HG03439 (cell line): ENCODE results near the gene SLC2A3.
"Not testable (repeated sequence)": the region's sequence is repeated elsewhere in the genome, so short reads cannot be mapped to it uniquely, and the experiment has no call there.

Experiments
- ATAC-seq: cut with Tn5 transposase; IDR thresholded peaks from one replicate; pipeline ENCODE4 v1.9.1; 2021; ENCODE audit warnings: mild to moderate bottlenecking, moderate library complexity; ENCODE audit not compliant: unreplicated experiment

Gene SLC2A3

GRCh38 chr12:7935590-7936581 is at the start of gene SLC2A3:
Gene SLC2A3, minus strand, starts transcription at chr12:7936187. Its CDS starts 153 bp downstream, at chr12:7936034.
- ATAC-seq = no peak

GRCh38 chr12:7984900-7985299 is 48.9 kb upstream of the SLC2A3 start:
- no peak for ATAC-seq

GRCh38 chr12:7983460-7983859 is 47.5 kb upstream of the SLC2A3 start:
- ATAC-seq = not testable (repeated sequence)

- ATAC-seq = not testable (repeated sequence)
These were observed 47.0 kb upstream of the SLC2A3 start for GRCh38 chr12:7983019-7983418.

- ATAC-seq = not testable (repeated sequence)
These were observed 46.3 kb upstream of the SLC2A3 start for GRCh38 chr12:7982332-7982735.

- ATAC-seq = no peak
These were observed 45.5 kb upstream of the SLC2A3 start for GRCh38 chr12:7981446-7981845.

- ATAC-seq = not testable (repeated sequence)
These were observed 41.6 kb upstream of the SLC2A3 start for GRCh38 chr12:7977351-7978124.

GRCh38 chr12:7973457-7973825 is 37.5 kb upstream of the SLC2A3 start:
- no peak for ATAC-seq

- no peak for ATAC-seq
These were observed 36.9 kb upstream of the SLC2A3 start for GRCh38 chr12:7972734-7973456.

- not testable (repeated sequence) for ATAC-seq
These were observed 36.3 kb upstream of the SLC2A3 start for GRCh38 chr12:7972269-7972668.

GRCh38 chr12:7971765-7972164 is 35.8 kb upstream of the SLC2A3 start:
- not testable (repeated sequence) for ATAC-seq

GRCh38 chr12:7970475-7971252 is 34.7 kb upstream of the SLC2A3 start:
- peak; percentile 88 for ATAC-seq

GRCh38 chr12:7966563-7966962 is 30.6 kb upstream of the SLC2A3 start:
- ATAC-seq = no peak

GRCh38 chr12:7964669-7965068 is 28.7 kb upstream of the SLC2A3 start:
- ATAC-seq = not testable (repeated sequence)

GRCh38 chr12:7961395-7962178 is 25.6 kb upstream of the SLC2A3 start:
- ATAC-seq = no peak

- no peak for ATAC-seq
These were observed 23.7 kb upstream of the SLC2A3 start for GRCh38 chr12:7959701-7960121.

GRCh38 chr12:7959278-7959677 is 23.3 kb upstream of the SLC2A3 start:
- ATAC-seq = no peak

GRCh38 chr12:7954877-7955276 is 18.9 kb upstream of the SLC2A3 start:
- ATAC-seq = not testable (repeated sequence)

- not testable (repeated sequence) for ATAC-seq
These were observed 18.4 kb upstream of the SLC2A3 start for GRCh38 chr12:7954418-7954817.
